DND-41 (cell line): ENCODE data around the gene ST6GALNAC2.

ENCODE experiments used
- ATAC-seq: fragments of 200-7000 bp; cut with Tn5 transposase; 3 replicates; pipeline ENCODE4 v1.9.1; 2021; ENCODE audit warnings: low read depth; ENCODE audit not compliant: insufficient read depth
- DNase-seq: peaks from one replicate; pipeline ENCODE4 v3.0.0-alpha.2; 2020
- H2AFZ ChIP-seq: 2 replicates; pipeline ENCODE4 v1.6.0; 2012; ENCODE audit warnings: low read depth, low read length
- H3K27ac ChIP-seq: 2 replicates; pipeline ENCODE4 v1.5.1; 2012; ENCODE audit warnings: low read length, inconsistent platforms
- H3K27me3 ChIP-seq: fragments of 200-600 bp; sonication (generic); 2 replicates; pipeline ENCODE4 v1.6.0; 2012; ENCODE audit warnings: low read length, mild to moderate bottlenecking, inconsistent platforms; ENCODE audit not compliant: insufficient read depth, poor library complexity
- H3K36me3 ChIP-seq: 2 replicates; pipeline ENCODE4 v1.5.1; 2012; ENCODE audit warnings: low read length, inconsistent platforms; ENCODE audit not compliant: insufficient read depth
- H3K4me1 ChIP-seq: 2 replicates; pipeline ENCODE4 v1.5.1; 2012; ENCODE audit warnings: mild to moderate bottlenecking, low read length; ENCODE audit not compliant: insufficient read depth
- H3K4me2 ChIP-seq: 2 replicates; pipeline ENCODE4 v1.6.0; 2012; ENCODE audit warnings: mild to moderate bottlenecking, moderate library complexity, low read length, inconsistent platforms; ENCODE audit not compliant: insufficient read depth
- H3K4me3 ChIP-seq, 2 experiments: fragments of 200-600 bp in 1 of 2; shearing (Covaris generic) in 1 of 2; 2 replicates each; pipeline ENCODE4 v1.5.1; 2012 to 2016; ENCODE audit warnings: inconsistent platforms in 2 of 2, low read length in 2 of 2, mild to moderate bottlenecking in 2 of 2, low read depth in 1 of 2, moderate library complexity in 1 of 2
- H3K79me2 ChIP-seq: 2 replicates; pipeline ENCODE4 v1.6.0; 2012; ENCODE audit warnings: low read length, inconsistent platforms; ENCODE audit not compliant: insufficient read depth
- H3K9ac ChIP-seq: 2 replicates; pipeline ENCODE4 v1.6.0; 2012; ENCODE audit warnings: low read depth, mild to moderate bottlenecking, inconsistent platforms, low read length, moderate library complexity
- H3K9me3 ChIP-seq: 2 replicates; pipeline ENCODE4 v1.5.1; 2012; ENCODE audit warnings: low read length, moderate library complexity, mild to moderate bottlenecking, inconsistent platforms; ENCODE audit not compliant: insufficient read depth, severe bottlenecking
- H4K20me1 ChIP-seq: 2 replicates; pipeline ENCODE4 v1.6.0; 2012; ENCODE audit warnings: low read length; ENCODE audit not compliant: insufficient read depth
- EZH2 ChIP-seq: IDR thresholded peaks from 3 replicates; pipeline ENCODE4 v1.6.1; 2012; ENCODE audit warnings: borderline replicate concordance, low read depth, mild to moderate bottlenecking, moderate library complexity, low read length, inconsistent platforms; ENCODE audit not compliant: severe bottlenecking
- TF ChIP-seq, protein P1 (sequence below): IDR thresholded peaks from 2 replicates; pipeline ENCODE4 v1.5.1; 2012; ENCODE audit warnings: borderline replicate concordance, low read length, moderate library complexity, mild to moderate bottlenecking; ENCODE audit not compliant: poor library complexity, severe bottlenecking; ENCODE audit errors: extremely low read depth

Gene ST6GALNAC2

GRCh38 chr17:76557368-76558197 is 28.1 kb downstream of the ST6GALNAC2 start:
- H3K79me2 ChIP-seq: peaks cover 60% of the 10 kb centered on the region

DNA sequence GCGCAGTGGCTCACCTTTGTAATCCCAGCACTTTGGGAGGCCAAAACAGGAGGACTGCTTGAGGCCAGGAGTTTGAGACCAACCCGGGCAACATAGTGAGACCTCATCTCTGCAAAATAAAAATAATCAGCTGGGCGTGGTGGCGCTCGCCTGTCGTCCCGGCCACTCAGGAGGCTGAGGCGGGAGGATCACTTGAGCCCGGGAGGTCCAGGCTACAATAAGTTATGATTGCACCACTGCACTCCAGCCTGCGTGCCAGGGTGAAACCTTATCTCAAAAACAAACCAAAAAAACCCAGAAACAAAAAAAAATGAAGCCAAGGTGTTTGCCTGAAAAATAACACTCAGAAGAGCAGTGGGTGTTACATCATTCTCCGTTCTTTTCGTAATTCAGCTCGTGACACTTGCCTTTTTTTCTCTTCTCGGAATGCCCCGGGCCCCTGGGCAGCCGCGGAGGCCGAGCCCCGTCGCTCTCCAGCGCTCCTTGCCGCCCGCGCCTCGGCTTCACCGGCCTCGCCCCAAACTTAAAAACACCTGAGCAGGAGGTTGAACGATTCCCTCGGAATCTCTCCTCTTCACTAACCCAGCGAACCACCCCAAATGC is 28.8 kb downstream of the ST6GALNAC2 start:
- TF ChIP-seq, protein P1, sequence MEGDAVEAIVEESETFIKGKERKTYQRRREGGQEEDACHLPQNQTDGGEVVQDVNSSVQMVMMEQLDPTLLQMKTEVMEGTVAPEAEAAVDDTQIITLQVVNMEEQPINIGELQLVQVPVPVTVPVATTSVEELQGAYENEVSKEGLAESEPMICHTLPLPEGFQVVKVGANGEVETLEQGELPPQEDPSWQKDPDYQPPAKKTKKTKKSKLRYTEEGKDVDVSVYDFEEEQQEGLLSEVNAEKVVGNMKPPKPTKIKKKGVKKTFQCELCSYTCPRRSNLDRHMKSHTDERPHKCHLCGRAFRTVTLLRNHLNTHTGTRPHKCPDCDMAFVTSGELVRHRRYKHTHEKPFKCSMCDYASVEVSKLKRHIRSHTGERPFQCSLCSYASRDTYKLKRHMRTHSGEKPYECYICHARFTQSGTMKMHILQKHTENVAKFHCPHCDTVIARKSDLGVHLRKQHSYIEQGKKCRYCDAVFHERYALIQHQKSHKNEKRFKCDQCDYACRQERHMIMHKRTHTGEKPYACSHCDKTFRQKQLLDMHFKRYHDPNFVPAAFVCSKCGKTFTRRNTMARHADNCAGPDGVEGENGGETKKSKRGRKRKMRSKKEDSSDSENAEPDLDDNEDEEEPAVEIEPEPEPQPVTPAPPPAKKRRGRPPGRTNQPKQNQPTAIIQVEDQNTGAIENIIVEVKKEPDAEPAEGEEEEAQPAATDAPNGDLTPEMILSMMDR: no peak
- TF ChIP-seq EZH2: no peak
- Histone ChIP-seq H3K36me3 (peaks cover 35% of the 10 kb centered on the region), H3K4me2 (peak overlapping the region; percentile 77), H3K27me3 (no peaks in the 10 kb centered on the region), H3K9me3 (no peaks in the 10 kb centered on the region), H2AFZ (peak overlapping the region; percentile 95), H3K4me3 (peak overlapping the region; percentile 81 to 83), H3K79me2 (peaks cover 55% of the 10 kb centered on the region), H3K27ac (peak overlapping the region; percentile 89), H4K20me1 (peaks cover 33% of the 10 kb centered on the region), H3K4me1 (peaks cover 44% of the 10 kb centered on the region), H3K9ac (peak overlapping the region; percentile 87)
- peak; percentile 20; the same call in 2 of the 3 replicates for ATAC-seq
- DNase-seq: no peak

More at GRCh38 chr17:76557368-76558197, 28.1 kb downstream of the ST6GALNAC2 start:
- no peaks in the 10 kb centered on the region for H3K9me3 ChIP-seq
- peak overlapping the region; percentile 87 for H3K9ac ChIP-seq
- H3K36me3 ChIP-seq: peaks cover 41% of the 10 kb centered on the region
- ATAC-seq: peak; percentile 95
- H4K20me1 ChIP-seq: peaks cover 38% of the 10 kb centered on the region
- H3K4me2 ChIP-seq: peak overlapping the region; percentile 77
- H3K4me1 ChIP-seq: peaks cover 47% of the 10 kb centered on the region
- peak overlapping the region; percentile 81 to 83 for H3K4me3 ChIP-seq
- peak overlapping the region; percentile 95 for H2AFZ ChIP-seq
- TF ChIP-seq EZH2: no peak
- TF ChIP-seq, protein P1: peak; percentile 67
- no peaks in the 10 kb centered on the region for H3K27me3 ChIP-seq
- DNase-seq: peak; percentile 97
- peak overlapping the region; percentile 89 for H3K27ac ChIP-seq

DNA sequence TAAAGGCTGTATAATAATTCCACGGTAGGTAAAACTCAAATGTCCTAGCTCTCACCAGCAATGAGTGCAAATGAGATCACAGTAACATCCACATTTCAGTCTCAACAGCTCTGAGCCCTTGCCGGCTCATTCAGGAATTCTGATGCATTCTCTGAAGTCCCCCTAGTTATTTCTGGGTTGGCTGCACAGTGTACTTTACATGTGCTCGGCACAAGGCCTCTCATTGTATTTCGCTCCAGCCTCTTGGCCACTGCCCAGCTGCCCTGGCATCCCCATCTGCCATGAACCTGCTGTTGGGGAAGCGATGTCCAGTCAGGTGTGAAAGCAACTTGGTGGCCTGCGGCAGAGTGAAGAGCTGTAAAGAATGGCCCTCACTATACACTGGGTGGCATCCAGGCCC is 31.5 kb downstream of the ST6GALNAC2 start:
- Histone ChIP-seq H4K20me1 (peaks cover 6% of the 10 kb centered on the region), H3K36me3 (peaks cover 7% of the 10 kb centered on the region), H3K4me1 (peaks cover 18% of the 10 kb centered on the region), H3K9ac (no peak overlapping the region), H3K4me2 (no peak overlapping the region), H3K27me3 (no peaks in the 10 kb centered on the region), H3K79me2 (peaks cover 28% of the 10 kb centered on the region), H2AFZ (no peak overlapping the region), H3K27ac (no peak overlapping the region), H3K4me3 (no peak overlapping the region), H3K9me3 (no peaks in the 10 kb centered on the region)
- DNase-seq (no peak), ATAC-seq (no peak)
- no peak for TF ChIP-seq EZH2
- TF ChIP-seq, protein P1: no peak
